GM12878 (cell line): ENCODE results near the gene INTU. TPM values are rescaled to one million over a fixed set of nuclear protein-coding genes. Genes with fewer than 3 reads are reported as not detected.

Source experiments
- ATAC-seq: fragments of 200-7000 bp; cut with Tn5 transposase; 3 replicates; pipeline ENCODE4 v1.9.1; 2020; ENCODE audit warnings: mild to moderate bottlenecking, moderate library complexity
- BruUV-seq: library from RNA; stranded (reverse); fragments of 400-500 nt; replicated peaks from 2 replicates; lab custom pipeline; 2021; lab: Mats Ljungman, UMichigan
- CTCF ChIA-PET: fragments of 300-600 bp; sonication (Branson Sonifier 250); formaldehyde crosslinking; extraction: SDS; loops from one replicate; lab custom pipeline; 2021; ENCODE audit warnings: inconsistent platforms; lab: Yijun Ruan, JAX
- POLR2A ChIA-PET: fragments of 350-600 bp; formaldehyde crosslinking; extraction: SDS; loops from one replicate; lab custom pipeline; 2021; ENCODE audit warnings: inconsistent platforms; lab: Charles Lee
- RAD21 ChIA-PET: fragments of 300-600 bp; sonication (Branson Sonifier 250); formaldehyde crosslinking; loops from one replicate; lab custom pipeline; 2023; ENCODE audit warnings: antibody characterized with exemption; ENCODE audit not compliant: unreplicated experiment; lab: Charles Lee
- SMC1A ChIA-PET: fragments of 300-600 bp; sonication (Branson Sonifier 250); formaldehyde crosslinking; loops from one replicate; lab custom pipeline; 2023; ENCODE audit not compliant: unreplicated experiment, uncharacterized antibody; lab: Charles Lee
- DNase-seq: peaks from one replicate; pipeline ENCODE4 v3.0.0-alpha.2; 2011; ENCODE audit warnings: low read depth, low spot score
- FAIRE-seq: peaks from 3 replicates; lab custom pipeline; 2011; peaks lifted over from hg19 to GRCh38; lab: Jason Lieb, UNC
- H2AFZ ChIP-seq: 2 replicates; pipeline ENCODE4 v1.6.0; 2011; ENCODE audit warnings: low read depth, low read length, control low read depth; ENCODE audit not compliant: control insufficient read depth
- H3K27ac ChIP-seq: 2 replicates; pipeline ENCODE4 v1.5.1; 2011; ENCODE audit warnings: control low read depth; ENCODE audit not compliant: control insufficient read depth, insufficient read depth
- H3K27me3 ChIP-seq, 2 experiments: replicated peaks in 1 of 2; 2 replicates each; pipeline versions ENCODE4 v1.6.0 to v1.6.1; 2011; ENCODE audit warnings: low read length in 1 of 2; ENCODE audit not compliant: control insufficient read depth in 2 of 2, insufficient read depth in 2 of 2
- H3K36me3 ChIP-seq, 2 experiments: 2 replicates each; pipeline ENCODE4 v1.5.1; 2011; ENCODE audit warnings: low read length in 1 of 2; ENCODE audit not compliant: control insufficient read depth in 2 of 2, insufficient read depth in 2 of 2
- H3K4me1 ChIP-seq: 2 replicates; pipeline ENCODE4 v1.6.1; 2011; ENCODE audit warnings: mild to moderate bottlenecking, low read length, moderate library complexity, mixed read lengths; ENCODE audit not compliant: control insufficient read depth, insufficient read depth
- H3K4me2 ChIP-seq: 2 replicates; pipeline ENCODE4 v1.6.0; 2011; ENCODE audit warnings: control low read depth; ENCODE audit not compliant: control insufficient read depth, insufficient read depth
- H3K4me3 ChIP-seq: fragments of 200-600 bp; sonication (generic); 2 replicates; pipeline ENCODE4 v1.5.1; 2016
- H3K79me2 ChIP-seq: 2 replicates; pipeline ENCODE4 v1.6.0; 2011; ENCODE audit warnings: low read length; ENCODE audit not compliant: control insufficient read depth, insufficient read depth
- H3K9ac ChIP-seq: 2 replicates; pipeline ENCODE4 v1.8.0; 2011; ENCODE audit warnings: low read length, control low read depth, mixed read lengths; ENCODE audit not compliant: control insufficient read depth, insufficient read depth
- H3K9me3 ChIP-seq: replicated peaks from 3 replicates; pipeline ENCODE4 v1.5.1; 2011; ENCODE audit warnings: mild to moderate bottlenecking, low read length; ENCODE audit not compliant: control insufficient read depth, insufficient read depth
- H4K20me1 ChIP-seq: 2 replicates; pipeline ENCODE4 v1.6.0; 2011; ENCODE audit not compliant: control insufficient read depth, insufficient read depth
- ASH2L ChIP-seq: fragments of 300-600, 200-600 bp; sonication (generic); IDR thresholded peaks from 2 replicates; pipeline ENCODE4 v1.6.1; 2017; ENCODE audit warnings: low read depth, mild to moderate bottlenecking, borderline replicate concordance
- CEBPZ ChIP-seq: fragments of 150-350 bp; IDR thresholded peaks from 2 replicates; pipeline ENCODE4 v1.6.1; 2016; ENCODE audit warnings: low read depth, low read length
- CTCF ChIP-seq, 3 experiments: IDR thresholded peaks in 2 of 3; conservative IDR thresholded peaks in 1 of 3; 2 replicates each; pipeline ENCODE4 v1.5.1; 2011; ENCODE audit warnings: low read depth in 3 of 3, low read length in 3 of 3, mild to moderate bottlenecking in 3 of 3, control low read depth in 2 of 3, moderate library complexity in 2 of 3, inconsistent platforms in 1 of 3, mixed read lengths in 1 of 3; ENCODE audit not compliant: control insufficient read depth in 2 of 3, insufficient read depth in 1 of 3; ENCODE audit errors: extremely low read depth in 1 of 3
- IKZF1 ChIP-seq: fragments of 450-650 bp; conservative IDR thresholded peaks from 2 replicates; pipeline ENCODE4 v1.6.1; 2017; ENCODE audit warnings: antibody characterized with exemption, mild to moderate bottlenecking
- RAD21 ChIP-seq: IDR thresholded peaks from 2 replicates; pipeline ENCODE4 v1.6.1; 2011; ENCODE audit warnings: mild to moderate bottlenecking, low read depth, low read length, moderate library complexity; ENCODE audit not compliant: insufficient read depth
- SMC3 ChIP-seq: IDR thresholded peaks from 2 replicates; pipeline ENCODE4 v1.6.1; 2011; ENCODE audit warnings: low read length, improper control_type of control experiment, borderline replicate concordance
- ZNF687 ChIP-seq: fragments of 450-650 bp; IDR thresholded peaks from 2 replicates; pipeline ENCODE4 v1.6.1; 2017; ENCODE audit warnings: mild to moderate bottlenecking, moderate library complexity
- WGBS: methylation state at CpG from one replicate; pipeline ENCODE4 v1.1.6; 2016; ENCODE audit warnings: low lambda C conversion rate; ENCODE audit not compliant: insufficient replicate concordance, insufficient coverage; ENCODE audit errors: missing lambda C conversion rate; 5-methylcytosine and 5-hydroxymethylcytosine counted together
- in situ Hi-C: fragments of 300-500 bp; cut with MboI; formaldehyde crosslinking; loops from 9 replicates; pipeline ENCODE4 v1.14.3; 2018; ENCODE audit warnings: mixed read lengths
- intact Hi-C: fragments of 100-400 bp; cut with micrococcal nuclease; formaldehyde crosslinking; loops from one replicate; pipeline ENCODE4 v1.14.2; 2022; ENCODE audit not compliant: unreplicated experiment
- polyA plus RNA-seq, 11 experiments: library from polyadenylated mRNA; depleted of rRNA in 4 of 11; unstranded in 6 of 11; stranded (reverse) in 5 of 11; fragments of >200 nt; fragmentation: Nextera tagmentation in 4 of 11; fragmentation: Illumina TruSeq in 1 of 11; extraction: Ambion mirVana in 4 of 11; extraction: Trizol in 1 of 11; gene quantifications; 1 replicate in 1 of 11; 2 replicates in 10 of 11; pipeline versions ENCODE4 v1.2.1 to v1.2.3, GENCODE V29; 2011 to 2016; ENCODE audit warnings: inconsistent platforms in 2 of 11, missing spikeins in 2 of 11, low read depth in 1 of 11
- total RNA-seq, 4 experiments: library from RNA; depleted of rRNA in 3 of 4; stranded (reverse); fragments of >200 nt in 3 of 4; fragmentation: Illumina TruSeq in 1 of 4; extraction: Trizol in 1 of 4; gene quantifications; 2 replicates each; pipeline versions ENCODE4 v1.2.1 to v1.2.3, GENCODE V29; 2013 to 2021

The INTU gene
- total and polyA plus RNA-seq, 10 of the 15 experiments (the other 5 are each of a cell fraction or from before 2014, with no cell fraction given): under 0.01 to 0.15 (median 0.01) TPM; not detected in 4

GRCh38 chr4:127601029-127601428 lies 31.7 kb upstream of the INTU start (continued):
- TF ChIP-seq ZNF687 (no peak), ASH2L (no peak), IKZF1 (no peak)

GRCh38 chr4:127604949-127605709 lies 27.6 kb upstream of the INTU start:
- ATAC-seq: 0 out of 3 replicates have a peak, but pooled peaks have one; percentile 21
- Histone ChIP-seq H2AFZ (no peak overlapping the region), H3K27me3 (no peaks in the 10 kb centered on the region; a peak in 2 of 4 replicates), H4K20me1 (no peaks in the 10 kb centered on the region), H3K9me3 (no peaks in the 10 kb centered on the region), H3K4me1 (no peaks in the 10 kb centered on the region), H3K79me2 (no peaks in the 10 kb centered on the region), H3K36me3 (no peaks in the 10 kb centered on the region), H3K4me2 (no peak overlapping the region), H3K9ac (no peak overlapping the region), H3K4me3 (no peak overlapping the region), H3K27ac (no peak overlapping the region)
- peak; percentile 56 for TF ChIP-seq RAD21
- peak; percentile 80; the same call in 1 of the 2 replicates for TF ChIP-seq SMC3
- no peak for TF ChIP-seq CEBPZ
- peak; percentile 9 to 51 (median 25); a peak in 3 of 6 replicates for TF ChIP-seq CTCF (IDR thresholded peaks at IDR 0.05 in 2 of 3, conservative IDR thresholded peaks at IDR 0.05 in 1 of 3; ENCODE audit: control insufficient read depth in 2 of 3, extremely low read depth in 1 of 3, insufficient read depth in 1 of 3, low read depth in 3 of 3, low read length in 3 of 3)
- ChIA-PET SMC1A (interaction anchor here (0.7 to 6.1 kb wide), 5 partner anchors 9 to 127 kb away, joined by 3 to 86 read pairs (median 3); partner anchors contain the start of gene SLC25A31), POLR2A (no interaction called here), CTCF (interaction anchor here (0.8 to 8.2 kb wide), 8 partner anchors 18 to 446 kb away, joined by 3 to 137 read pairs (median 4); partner anchors contain the start of gene SLC25A31), RAD21 (interaction anchor here (1.3 to 4.7 kb wide), 3 partner anchors 122 to 183 kb away, joined by 3 to 57 read pairs (median 6); no protein-coding TSS in a partner anchor)
- intact Hi-C loops: loop anchor here (1.0 to 10.0 kb wide), 4 partner anchors 127 to 447 kb away; partner anchors contain the start of gene PLK4
- no peak for DNase-seq
- WGBS: 3% methylated on average over 6 of the region's 6 CpGs
- BruUV-seq: no TSS peak
- in situ Hi-C loops: loop anchor here (5.0 kb wide), 1 partner anchor 127 kb away; the partner anchor contains the start of gene SLC25A31
- FAIRE-seq: peak; percentile 31
